ENCODE data around the gene CRY1.

Gene CRY1

GRCh38 chr12:107131832-107132616 is 38.7 kb upstream of the CRY1 start:
- TF ChIP-seq, protein P1, sequence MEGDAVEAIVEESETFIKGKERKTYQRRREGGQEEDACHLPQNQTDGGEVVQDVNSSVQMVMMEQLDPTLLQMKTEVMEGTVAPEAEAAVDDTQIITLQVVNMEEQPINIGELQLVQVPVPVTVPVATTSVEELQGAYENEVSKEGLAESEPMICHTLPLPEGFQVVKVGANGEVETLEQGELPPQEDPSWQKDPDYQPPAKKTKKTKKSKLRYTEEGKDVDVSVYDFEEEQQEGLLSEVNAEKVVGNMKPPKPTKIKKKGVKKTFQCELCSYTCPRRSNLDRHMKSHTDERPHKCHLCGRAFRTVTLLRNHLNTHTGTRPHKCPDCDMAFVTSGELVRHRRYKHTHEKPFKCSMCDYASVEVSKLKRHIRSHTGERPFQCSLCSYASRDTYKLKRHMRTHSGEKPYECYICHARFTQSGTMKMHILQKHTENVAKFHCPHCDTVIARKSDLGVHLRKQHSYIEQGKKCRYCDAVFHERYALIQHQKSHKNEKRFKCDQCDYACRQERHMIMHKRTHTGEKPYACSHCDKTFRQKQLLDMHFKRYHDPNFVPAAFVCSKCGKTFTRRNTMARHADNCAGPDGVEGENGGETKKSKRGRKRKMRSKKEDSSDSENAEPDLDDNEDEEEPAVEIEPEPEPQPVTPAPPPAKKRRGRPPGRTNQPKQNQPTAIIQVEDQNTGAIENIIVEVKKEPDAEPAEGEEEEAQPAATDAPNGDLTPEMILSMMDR (IDR thresholded peaks at IDR 0.05; ENCODE audit: low read depth, low read length, missing control alignments) = peak; percentile 75
- in situ Hi-C loops (cut with HindIII; ENCODE audit: low sequenced_read_pairs) = loop anchor here (5.0 kb wide), 1 partner anchor 190 kb away; no protein-coding TSS in a partner anchor
- peak; percentile 64 for DNase-seq (ENCODE audit: low read depth)
- H3K4me3 ChIP-seq (ENCODE audit: low read depth, low read length) = no peak overlapping the region

- H3K4me3 ChIP-seq (ENCODE audit: low read depth, low read length) = no peak overlapping the region
- TF ChIP-seq, protein P1 (IDR thresholded peaks at IDR 0.05; ENCODE audit: low read depth, low read length, missing control alignments) = no peak
- DNase-seq (ENCODE audit: low read depth) = no peak
- in situ Hi-C loops (cut with HindIII; ENCODE audit: low sequenced_read_pairs) = loop anchor here (5.0 kb wide), 1 partner anchor 191 kb away; no protein-coding TSS in a partner anchor
These were observed 37.7 kb upstream of the CRY1 start for GRCh38 chr12:107130830-107131611.

DNA sequence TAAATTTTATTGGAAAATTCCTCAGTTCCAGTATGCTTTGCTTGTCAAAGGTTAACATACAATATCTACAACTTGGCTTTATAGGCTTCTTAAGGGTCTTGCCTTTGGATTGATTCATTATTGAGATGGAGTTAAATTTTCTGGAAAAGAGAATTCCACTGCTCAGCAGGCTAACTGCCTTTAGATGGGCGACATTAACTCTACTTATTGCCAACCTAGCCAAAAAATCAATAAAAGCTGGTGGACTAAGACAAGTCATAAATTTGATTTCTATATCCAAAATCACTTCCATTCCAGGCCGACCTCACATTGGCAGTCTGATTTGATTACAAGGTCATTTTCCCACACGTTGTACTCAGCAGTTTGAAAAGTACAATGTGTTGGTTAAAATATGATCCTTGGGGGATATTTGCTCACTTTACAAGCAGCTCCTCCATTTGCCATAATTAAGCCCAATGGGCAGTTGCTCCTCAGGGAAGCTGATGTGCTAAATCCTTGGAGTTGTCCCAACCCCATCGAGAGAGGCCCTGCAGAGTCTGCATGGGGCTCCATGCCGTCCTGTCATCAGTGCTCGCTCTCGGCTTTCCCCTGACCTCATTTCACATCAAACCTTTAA is 36.1 kb upstream of the CRY1 start:
- TF ChIP-seq, protein P1 (IDR thresholded peaks at IDR 0.05; ENCODE audit: low read depth, low read length, missing control alignments) = no peak
- no peak overlapping the region for H3K4me3 ChIP-seq (ENCODE audit: low read depth, low read length)
- in situ Hi-C loops (cut with HindIII; ENCODE audit: low sequenced_read_pairs) = no loop called here
- DNase-seq (ENCODE audit: low read depth) = no peak

- no peak overlapping the region for H3K4me3 ChIP-seq (ENCODE audit: low read depth, low read length)
- DNase-seq (ENCODE audit: low read depth) = no peak
- in situ Hi-C loops (cut with HindIII; ENCODE audit: low sequenced_read_pairs) = no loop called here
- TF ChIP-seq, protein P1 (IDR thresholded peaks at IDR 0.05; ENCODE audit: low read depth, low read length, missing control alignments) = no peak
These were observed 34.4 kb upstream of the CRY1 start for GRCh38 chr12:107127482-107128430.

DNA sequence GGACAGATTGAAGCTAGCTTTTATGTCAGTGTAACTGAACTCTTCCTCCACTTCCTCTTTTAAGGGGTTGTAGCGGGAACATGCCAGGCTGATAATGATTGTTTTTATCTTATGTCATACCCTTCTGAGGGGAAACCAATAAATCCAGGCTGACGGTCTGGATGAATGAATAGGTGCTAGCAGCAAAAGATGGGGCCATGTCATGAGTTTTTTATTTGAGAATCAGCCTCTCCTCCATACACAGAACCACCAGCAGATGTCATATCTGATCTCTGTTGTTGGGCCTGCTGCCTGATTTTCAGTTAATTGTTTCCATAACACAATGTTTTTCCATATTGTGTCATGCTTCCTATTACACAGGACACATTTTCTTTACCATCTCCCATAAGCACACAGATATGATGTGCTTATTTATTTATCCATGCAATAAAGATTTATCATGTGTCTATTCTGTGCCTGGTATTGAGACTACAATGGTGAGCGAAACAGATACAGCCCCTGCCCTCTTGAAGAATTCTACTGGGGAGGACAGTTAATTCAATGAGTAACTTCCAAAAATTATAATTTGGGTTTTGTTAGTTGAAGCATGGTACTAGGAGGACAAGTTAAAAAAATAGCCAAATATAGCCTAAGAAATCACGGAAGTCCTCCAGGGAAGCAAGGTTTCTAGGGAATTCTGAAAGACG is 33.6 kb upstream of the CRY1 start:
- H3K4me3 ChIP-seq (ENCODE audit: low read depth, low read length) = no peak overlapping the region
- in situ Hi-C loops (cut with HindIII; ENCODE audit: low sequenced_read_pairs) = no loop called here
- no peak for DNase-seq (ENCODE audit: low read depth)
- TF ChIP-seq, protein P1 (IDR thresholded peaks at IDR 0.05; ENCODE audit: low read depth, low read length, missing control alignments) = peak; percentile 59

All from astrocyte of the cerebellum (primary cell).